A673 (cell line): Measurements from ENCODE around the gene PSMA5. TPM values are rescaled to one million over a fixed set of nuclear protein-coding genes. Genes with fewer than 3 reads are reported as not detected.
"Not testable (repeated sequence)": the region's sequence is repeated elsewhere in the genome, so short reads cannot be mapped to it uniquely, and the experiment has no call there.

Experiments used
- BruUV-seq: library from RNA; stranded (reverse); fragments of 400-500 nt; replicated peaks from 2 replicates; lab custom pipeline; 2021; lab: Mats Ljungman, UMichigan
- CTCF ChIA-PET: fragments of 300-600 bp; sonication (Branson Sonifier 250); formaldehyde crosslinking; loops from one replicate; lab custom pipeline; 2022; ENCODE audit warnings: antibody characterized with exemption; lab: Charles Lee
- POLR2A ChIA-PET: fragments of 300-600 bp; sonication (Branson Sonifier 250); formaldehyde crosslinking; loops from one replicate; lab custom pipeline; 2022; ENCODE audit warnings: antibody characterized with exemption; ENCODE audit not compliant: low non-redundant PET; lab: Charles Lee
- DNase-seq: peaks from one replicate; pipeline ENCODE4 v3.0.0-alpha.2; 2015; ENCODE audit warnings: low spot score
- H3K27ac ChIP-seq: fragments of 200-600 bp; sonication (generic); 2 replicates; pipeline ENCODE4 v1.5.1; 2016; ENCODE audit warnings: mixed run types, low read depth, mild to moderate bottlenecking, mixed read lengths, antibody characterized with exemption, low read length; ENCODE audit not compliant: poor library complexity, severe bottlenecking
- H3K27me3 ChIP-seq: fragments of 200-600 bp; sonication (generic); replicated peaks from 2 replicates; pipeline ENCODE4 v1.6.1; 2017; ENCODE audit warnings: mixed run types, low read depth, mild to moderate bottlenecking, mixed read lengths, antibody characterized with exemption, low read length; ENCODE audit not compliant: insufficient read depth, poor library complexity
- H3K36me3 ChIP-seq: fragments of 200-600 bp; sonication (generic); 2 replicates; pipeline ENCODE4 v1.6.1; 2016; ENCODE audit warnings: mixed run types, mild to moderate bottlenecking, mixed read lengths, antibody characterized with exemption, low read length; ENCODE audit not compliant: insufficient read depth, poor library complexity, severe bottlenecking
- H3K4me1 ChIP-seq: fragments of 200-600 bp; sonication (generic); 2 replicates; pipeline ENCODE4 v1.6.1; 2017; ENCODE audit warnings: mixed run types, mild to moderate bottlenecking, mixed read lengths, antibody characterized with exemption, low read length; ENCODE audit not compliant: insufficient read depth, poor library complexity, severe bottlenecking
- H3K4me3 ChIP-seq: fragments of 200-600 bp; sonication (generic); 2 replicates; pipeline ENCODE4 v1.5.1; 2016; ENCODE audit warnings: low read depth, mixed run types, mild to moderate bottlenecking, mixed read lengths, low read length; ENCODE audit not compliant: poor library complexity, severe bottlenecking
- H3K9me3 ChIP-seq: fragments of 200-600 bp; sonication (generic); 2 replicates; pipeline ENCODE4 v1.6.1; 2016; ENCODE audit warnings: mixed run types, low read depth, mild to moderate bottlenecking, mixed read lengths, antibody characterized with exemption, low read length; ENCODE audit not compliant: poor library complexity, severe bottlenecking
- CTCF ChIP-seq: fragments of 300-800, 200-600 bp; sonication (generic); conservative IDR thresholded peaks from 2 replicates; pipeline ENCODE4 v1.5.1; 2017; ENCODE audit warnings: low read depth, mild to moderate bottlenecking, antibody characterized with exemption, low read length, moderate library complexity, mixed read lengths
- EZH2 ChIP-seq: fragments of 200-600 bp; sonication (generic); IDR thresholded peaks from 2 replicates; pipeline ENCODE4 v1.6.1; 2017; ENCODE audit warnings: borderline replicate concordance, low read depth, mild to moderate bottlenecking, mixed read lengths, antibody characterized with exemption, low read length; ENCODE audit not compliant: poor library complexity, severe bottlenecking
- intact Hi-C: fragments of 100-400 bp; cut with micrococcal nuclease; formaldehyde crosslinking; loops from one replicate; pipeline ENCODE4 v1.10.0; 2022; ENCODE audit not compliant: unreplicated experiment
- total RNA-seq: library from RNA; stranded (reverse); gene quantifications from 2 replicates; pipeline ENCODE4 v1.2.3, GENCODE V29; 2021

The PSMA5 gene
- total RNA-seq, 1 experiment from 2014 or later = 201 TPM

- ChIA-PET POLR2A (interaction anchor here (0.9 kb wide), 1 partner anchor 12 kb away, joined by 4 read pairs; no protein-coding TSS in a partner anchor), CTCF (no interaction called here)
- H3K9me3 ChIP-seq = no peaks in the 10 kb centered on the region
- no peaks in the 10 kb centered on the region for H3K4me1 ChIP-seq
- no TSS peak for BruUV-seq
- H3K36me3 ChIP-seq = no peaks in the 10 kb centered on the region
- no peak overlapping the region for H3K4me3 ChIP-seq
- H3K27ac ChIP-seq = no peak overlapping the region
- intact Hi-C loops = no loop called here
- TF ChIP-seq EZH2 (no peak), CTCF (no peak)
- H3K27me3 ChIP-seq = peaks cover 84% of the 10 kb centered on the region
- no peak for DNase-seq
Observed at GRCh38 chr1:109474697-109475096, 48.4 kb upstream of the PSMA5 start.

- intact Hi-C loops, H3K4me3 ChIP-seq, BruUV-seq, H3K9me3 ChIP-seq, POLR2A ChIA-PET, H3K36me3 ChIP-seq, H3K27ac ChIP-seq, DNase-seq, H3K4me1 ChIP-seq: not testable (repeated sequence)
- peaks cover 89% of the 10 kb centered on the region for H3K27me3 ChIP-seq
- CTCF ChIA-PET = interaction anchor here (0.8 kb wide), 1 partner anchor 24 kb away, joined by 10 read pairs; no protein-coding TSS in a partner anchor
Observed at GRCh38 chr1:109473284-109474057, 47.2 kb upstream of the PSMA5 start.

GRCh38 chr1:109472779-109473178 lies 46.5 kb upstream of the PSMA5 start:
- H3K27me3 ChIP-seq = peaks cover 89% of the 10 kb centered on the region
- CTCF ChIA-PET = no interaction called here
- no peaks in the 10 kb centered on the region for H3K36me3 ChIP-seq
- POLR2A ChIA-PET = no interaction called here
- DNase-seq = no peak
- H3K4me1 ChIP-seq = no peaks in the 10 kb centered on the region
- no peaks in the 10 kb centered on the region for H3K9me3 ChIP-seq
- no peak overlapping the region for H3K4me3 ChIP-seq
- TF ChIP-seq EZH2 (no peak), CTCF (no peak)
- intact Hi-C loops = no loop called here
- no TSS peak for BruUV-seq
- H3K27ac ChIP-seq = no peak overlapping the region
